GM21529 (cell line): ENCODE data around the gene SPHK2.
"Not testable (repeated sequence)": the region's sequence is repeated elsewhere in the genome, so short reads cannot be mapped to it uniquely, and the experiment has no call there.

ENCODE experiments used
- ATAC-seq: cut with Tn5 transposase; IDR thresholded peaks from one replicate; pipeline ENCODE4 v1.9.1; 2021; ENCODE audit not compliant: unreplicated experiment

Gene SPHK2, protein sequence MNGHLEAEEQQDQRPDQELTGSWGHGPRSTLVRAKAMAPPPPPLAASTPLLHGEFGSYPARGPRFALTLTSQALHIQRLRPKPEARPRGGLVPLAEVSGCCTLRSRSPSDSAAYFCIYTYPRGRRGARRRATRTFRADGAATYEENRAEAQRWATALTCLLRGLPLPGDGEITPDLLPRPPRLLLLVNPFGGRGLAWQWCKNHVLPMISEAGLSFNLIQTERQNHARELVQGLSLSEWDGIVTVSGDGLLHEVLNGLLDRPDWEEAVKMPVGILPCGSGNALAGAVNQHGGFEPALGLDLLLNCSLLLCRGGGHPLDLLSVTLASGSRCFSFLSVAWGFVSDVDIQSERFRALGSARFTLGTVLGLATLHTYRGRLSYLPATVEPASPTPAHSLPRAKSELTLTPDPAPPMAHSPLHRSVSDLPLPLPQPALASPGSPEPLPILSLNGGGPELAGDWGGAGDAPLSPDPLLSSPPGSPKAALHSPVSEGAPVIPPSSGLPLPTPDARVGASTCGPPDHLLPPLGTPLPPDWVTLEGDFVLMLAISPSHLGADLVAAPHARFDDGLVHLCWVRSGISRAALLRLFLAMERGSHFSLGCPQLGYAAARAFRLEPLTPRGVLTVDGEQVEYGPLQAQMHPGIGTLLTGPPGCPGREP

DNA sequence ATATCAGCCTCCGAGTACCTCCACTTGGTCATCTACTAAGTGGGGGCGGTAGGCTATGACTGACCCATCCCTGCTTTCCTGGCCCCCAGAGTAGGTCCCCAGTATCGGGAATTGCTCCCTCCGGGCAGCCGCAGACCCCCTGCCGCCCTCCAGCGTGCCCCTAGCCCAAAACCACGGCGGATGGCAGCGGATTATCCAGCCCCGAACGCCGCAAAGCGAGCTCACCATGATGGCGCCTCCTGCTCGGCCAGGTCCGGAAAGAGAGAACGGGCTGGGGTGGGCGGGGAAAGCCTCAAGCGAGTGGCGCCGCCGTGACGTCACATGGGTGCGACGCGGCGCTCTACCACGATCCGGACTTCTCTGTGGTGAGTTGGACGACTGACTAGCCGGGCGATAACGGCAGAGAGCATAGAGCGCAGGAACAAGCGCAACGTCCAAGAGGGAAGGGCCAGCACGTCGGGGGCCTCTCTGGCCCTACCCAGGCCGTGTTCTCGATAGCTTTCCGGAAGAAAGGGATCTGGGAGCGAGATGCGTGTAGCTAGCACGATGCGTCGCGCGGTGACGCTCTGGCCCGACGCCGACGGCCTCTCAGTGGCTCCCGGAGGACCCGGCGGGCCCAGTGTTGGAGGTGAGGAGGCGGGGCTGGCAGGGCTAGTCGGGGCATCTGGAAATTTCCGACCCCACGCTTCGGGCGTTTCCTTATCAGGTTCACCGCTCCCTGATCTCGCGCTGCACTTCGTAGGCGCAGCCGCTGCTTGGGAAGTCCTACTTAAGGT lies at the start of gene SPHK2, which contains the start of gene RPL18:
SPHK2 (plus strand) TSS at position 591 of the 776 bp plus-strand sequence. CDS start 1,009 bp downstream, outside the sequence.
RPL18 (minus strand) TSS at position 263 of the 776 bp plus-strand sequence; CDS start at position 228, 35 bp downstream.
- peak; percentile 78 for ATAC-seq

GRCh38 chr19:48569814-48570213 lies 49.5 kb upstream of the SPHK2 start:
- no peak for ATAC-seq

- no peak for ATAC-seq
Observed at GRCh38 chr19:48571378-48572162, 47.7 kb upstream of the SPHK2 start.

DNA sequence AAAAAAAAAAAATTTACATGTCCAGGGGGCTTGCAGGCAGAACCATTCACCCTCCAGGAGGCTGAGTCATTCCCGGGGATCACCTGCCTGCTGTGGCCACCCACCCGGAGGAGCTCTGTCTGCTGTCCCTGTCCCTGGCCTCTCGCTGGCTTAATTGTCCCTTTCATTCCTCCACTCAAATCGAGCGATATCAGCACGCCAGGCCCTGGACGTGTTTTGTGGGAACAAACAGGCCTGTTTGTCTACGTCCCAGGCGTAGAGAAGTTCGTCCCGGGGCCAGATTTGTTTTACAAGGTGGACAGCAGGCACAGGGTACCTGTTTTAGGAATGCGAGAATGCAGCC lies 46.2 kb upstream of the SPHK2 start:
- ATAC-seq, result no peak

DNA sequence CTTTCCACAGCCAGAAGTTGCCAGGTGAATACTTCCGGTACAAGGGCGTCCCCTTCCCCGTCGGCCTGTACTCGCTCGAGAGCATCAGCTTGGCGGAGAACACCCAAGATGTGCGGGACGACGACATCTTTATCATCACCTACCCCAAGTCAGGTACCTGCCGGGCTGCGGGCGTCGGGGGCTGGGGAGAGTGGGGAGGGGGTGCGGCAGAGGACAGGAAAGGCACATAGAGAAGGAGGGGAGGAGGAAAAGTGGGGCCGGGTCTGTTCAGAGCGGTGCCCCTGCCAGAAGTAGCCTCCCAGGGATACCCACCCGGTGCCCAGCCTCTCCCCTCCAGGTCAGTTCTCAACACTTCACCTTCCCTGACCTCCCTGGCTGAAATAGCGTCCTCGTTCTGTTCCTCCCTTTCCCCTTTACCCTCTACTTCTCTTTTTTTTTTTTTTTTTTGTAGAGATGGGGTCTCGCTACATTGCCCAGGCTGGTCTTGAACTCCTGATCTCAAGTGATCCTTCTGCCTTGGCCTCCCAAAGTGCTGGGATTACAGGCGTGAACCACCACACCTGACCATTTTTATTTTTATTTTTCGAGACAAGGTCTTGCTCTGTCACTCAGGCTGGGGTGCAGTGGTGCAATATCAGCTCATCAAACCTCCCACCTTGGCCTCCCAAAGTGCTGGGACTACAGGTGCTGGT lies 43.2 kb upstream of the SPHK2 start:
- ATAC-seq, result no peak

- not testable (repeated sequence) for ATAC-seq
Observed at GRCh38 chr19:48577908-48578307, 41.4 kb upstream of the SPHK2 start.

DNA sequence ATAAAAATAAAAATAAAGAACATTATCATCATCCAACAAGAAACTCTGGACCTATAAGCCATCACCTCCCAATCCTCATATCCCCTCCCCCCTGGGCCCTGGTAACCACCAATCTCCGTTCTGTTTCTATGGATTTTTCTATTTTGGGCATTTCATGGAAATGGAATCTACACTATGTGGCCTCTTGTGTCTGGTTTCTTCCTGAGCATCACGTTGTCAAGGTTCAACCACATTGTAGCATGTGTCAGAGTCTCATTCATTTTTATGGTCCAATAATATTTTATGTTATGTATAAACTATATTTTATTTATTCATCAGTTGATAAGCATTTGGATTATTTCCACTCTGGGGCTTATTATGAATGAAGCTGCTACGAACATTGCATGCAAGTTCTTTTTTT lies 40.4 kb upstream of the SPHK2 start:
- ATAC-seq, result no peak

GRCh38 chr19:48582168-48582567 lies 37.1 kb upstream of the SPHK2 start:
- ATAC-seq, result no peak

- ATAC-seq, result no peak
Observed at GRCh38 chr19:48587387-48587786, 31.9 kb upstream of the SPHK2 start.

- ATAC-seq, result no peak
Observed at GRCh38 chr19:48588670-48589401, 30.5 kb upstream of the SPHK2 start.

GRCh38 chr19:48591021-48591420 lies 28.3 kb upstream of the SPHK2 start:
- ATAC-seq, result no peak

DNA sequence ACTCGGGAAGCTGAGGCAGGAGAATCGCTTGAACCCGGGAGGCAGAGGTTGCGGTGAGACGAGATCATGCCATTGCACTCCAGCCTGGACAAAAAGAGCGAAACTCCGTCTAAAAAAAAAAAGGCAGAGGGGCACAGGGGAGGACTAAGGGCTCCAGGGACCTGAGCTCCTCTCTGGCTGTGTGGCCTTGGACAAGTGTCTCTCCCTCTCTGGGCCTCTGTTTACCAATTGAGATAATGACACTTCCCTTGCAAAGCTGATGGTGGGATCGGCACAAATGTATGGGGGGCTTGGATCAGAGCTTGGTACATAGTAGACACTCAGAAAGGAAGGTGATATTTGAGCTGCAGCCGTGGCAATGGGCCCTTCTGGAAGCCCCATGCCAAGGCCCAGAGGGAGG lies 24.1 kb upstream of the SPHK2 start:
- no peak for ATAC-seq

- ATAC-seq, result no peak
Observed at GRCh38 chr19:48595833-48596232, 23.5 kb upstream of the SPHK2 start.

- no peak for ATAC-seq
Observed at GRCh38 chr19:48596237-48596636, 23.1 kb upstream of the SPHK2 start.

DNA sequence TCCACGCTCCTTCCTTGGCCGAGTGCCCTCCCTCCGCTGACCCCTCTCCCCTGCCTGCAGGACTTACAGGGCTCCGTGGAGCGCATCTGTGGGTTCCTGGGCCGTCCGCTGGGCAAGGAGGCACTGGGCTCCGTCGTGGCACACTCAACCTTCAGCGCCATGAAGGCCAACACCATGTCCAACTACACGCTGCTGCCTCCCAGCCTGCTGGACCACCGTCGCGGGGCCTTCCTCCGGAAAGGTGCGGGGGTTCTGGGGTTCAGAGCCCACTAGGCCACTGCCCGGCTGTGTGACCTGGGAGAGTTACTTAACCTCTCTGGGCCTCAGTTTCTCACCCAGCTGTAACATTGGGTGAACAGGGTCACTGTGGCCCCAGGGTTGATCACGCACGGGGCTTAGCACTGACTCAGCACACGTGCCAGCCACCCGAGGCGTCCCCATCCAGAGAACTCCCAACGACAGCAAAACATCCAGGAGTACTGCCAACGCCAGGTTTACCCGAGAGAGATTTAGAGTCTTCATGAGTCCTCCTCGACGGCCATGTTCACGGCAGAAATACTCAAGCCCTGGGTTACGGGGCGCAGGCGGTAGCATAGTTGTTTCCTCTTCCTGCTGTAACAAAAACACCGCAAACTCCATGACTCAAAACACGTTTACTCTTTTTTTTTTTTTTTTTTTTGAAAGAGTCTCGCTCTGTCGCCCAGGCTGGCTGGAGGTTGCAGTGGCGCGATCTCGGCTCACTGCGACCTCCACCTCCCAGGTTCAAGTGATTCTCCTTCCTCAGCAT lies 22.4 kb upstream of the SPHK2 start:
- ATAC-seq, result no peak

DNA sequence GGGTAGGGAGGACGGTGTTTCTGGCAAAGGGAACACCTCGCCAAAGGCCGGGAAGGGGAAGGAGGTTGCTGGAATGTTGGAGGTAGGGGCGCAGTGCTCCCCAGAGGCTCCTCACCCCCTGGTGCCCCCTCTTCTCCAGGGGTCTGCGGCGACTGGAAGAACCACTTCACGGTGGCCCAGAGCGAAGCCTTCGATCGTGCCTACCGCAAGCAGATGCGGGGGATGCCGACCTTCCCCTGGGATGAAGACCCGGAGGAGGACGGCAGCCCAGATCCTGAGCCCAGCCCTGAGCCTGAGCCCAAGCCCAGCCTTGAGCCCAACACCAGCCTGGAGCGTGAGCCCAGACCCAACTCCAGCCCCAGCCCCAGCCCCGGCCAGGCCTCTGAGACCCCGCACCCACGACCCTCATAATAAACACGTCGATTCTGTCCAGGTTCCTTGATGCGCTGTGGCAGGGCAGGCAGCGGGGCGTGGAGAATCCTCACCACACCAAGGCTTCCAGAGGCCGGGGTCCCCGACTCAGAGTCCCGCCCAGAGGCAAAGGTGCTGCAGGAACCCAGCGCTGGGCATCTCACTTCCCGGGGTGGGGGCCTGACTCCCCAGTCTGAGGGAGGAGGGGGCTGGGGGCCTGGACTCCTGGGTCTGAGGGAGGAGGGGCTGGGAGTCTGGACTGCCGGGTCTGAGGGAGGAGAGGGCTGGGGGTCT lies 20.2 kb upstream of the SPHK2 start:
- ATAC-seq, result no peak

DNA sequence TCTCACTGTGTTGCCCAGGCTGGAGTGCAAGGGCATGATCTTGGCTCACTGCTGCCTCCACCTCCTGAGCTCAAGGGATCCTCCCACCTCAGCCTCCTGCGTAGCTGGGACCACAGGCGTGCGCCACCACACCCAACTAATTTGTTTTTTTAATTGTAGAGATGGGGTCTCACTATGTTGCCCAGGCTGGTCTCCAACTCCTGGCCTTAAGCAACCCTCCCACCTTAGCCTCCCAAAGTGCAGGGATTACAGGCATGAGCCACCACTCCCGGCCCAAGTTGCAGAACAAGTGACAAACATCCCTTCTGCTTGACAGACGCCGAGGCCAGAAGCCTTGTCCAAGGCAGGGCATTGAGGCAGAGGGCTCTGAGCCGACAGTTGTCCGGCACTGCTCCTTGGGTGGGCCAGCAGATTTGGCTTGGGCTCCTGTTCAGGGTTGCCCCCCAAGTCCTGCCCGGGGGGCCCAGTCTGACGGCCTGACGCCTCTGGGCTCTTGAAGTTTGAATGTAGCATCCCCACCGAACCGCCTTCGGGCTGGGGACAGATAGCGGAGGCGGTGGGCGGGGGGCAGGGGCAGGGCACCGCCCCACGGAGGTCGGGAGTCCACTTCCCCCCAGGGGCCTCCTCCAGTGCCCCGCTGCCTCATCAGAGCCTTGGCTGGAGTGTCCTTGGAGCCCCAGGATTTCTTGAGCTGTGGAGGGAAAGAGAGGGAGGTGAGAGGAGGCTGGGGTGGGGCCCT lies 18.5 kb upstream of the SPHK2 start:
- ATAC-seq, result no peak

DNA sequence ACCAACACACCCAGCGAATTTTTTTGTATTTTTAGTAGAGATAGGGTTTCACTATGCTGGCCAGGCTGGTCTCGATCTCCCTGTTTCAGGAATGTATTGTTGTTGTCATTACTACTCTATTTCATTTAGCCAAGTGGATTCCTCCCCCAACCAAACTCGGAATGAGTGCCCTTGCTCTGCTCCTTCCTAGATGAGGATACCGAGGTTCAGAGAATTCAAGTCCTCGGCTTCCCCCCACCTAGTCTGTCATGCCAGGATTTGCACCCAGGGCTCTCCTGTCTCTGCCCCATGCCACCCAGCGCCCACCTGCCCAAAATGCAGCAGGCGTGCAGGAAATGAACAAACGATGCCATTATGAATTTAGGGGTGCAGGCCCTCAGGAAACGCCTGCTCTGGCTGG lies 16.3 kb upstream of the SPHK2 start:
- no peak for ATAC-seq
